Measurements from ENCODE around the gene TMEM225B. TPM values are rescaled to one million over a fixed set of nuclear protein-coding genes. Genes with fewer than 3 reads are reported as not detected.

TMEM225B gene
- total and polyA plus RNA-seq, 4 donors, result 0.10 to 0.28 (median 0.17) TPM; not detected in 1

DNA sequence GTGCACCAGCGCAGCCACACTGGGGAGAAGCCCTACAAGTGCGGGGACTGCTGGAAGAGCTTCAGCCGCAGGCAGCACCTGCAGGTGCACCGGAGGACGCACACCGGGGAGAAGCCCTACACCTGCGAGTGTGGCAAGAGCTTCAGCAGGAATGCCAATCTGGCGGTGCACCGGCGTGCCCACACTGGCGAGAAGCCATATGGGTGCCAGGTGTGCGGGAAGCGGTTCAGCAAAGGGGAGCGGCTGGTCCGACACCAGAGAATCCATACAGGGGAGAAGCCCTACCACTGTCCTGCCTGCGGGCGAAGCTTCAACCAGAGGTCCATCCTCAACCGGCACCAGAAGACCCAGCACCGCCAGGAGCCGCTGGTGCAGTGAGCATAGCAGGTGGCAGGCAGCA lies 31.6 kb downstream of the TMEM225B start:
- no peak overlapping the region for H3K27ac ChIP-seq (ENCODE audit: low read depth in 1 of 2, low read length in 2 of 2)
- no peak overlapping the region for H3K4me3 ChIP-seq (ENCODE audit: low read depth in 1 of 3, low read length in 3 of 3)
- H3K9me3 ChIP-seq (ENCODE audit: control insufficient read depth in 4 of 4, low read length in 3 of 4), result no peaks in the 10 kb centered on the region
- H3K9ac ChIP-seq (ENCODE audit: low read depth in 1 of 2, low read length in 2 of 2), result no peak overlapping the region
- TF ChIP-seq, protein P1, sequence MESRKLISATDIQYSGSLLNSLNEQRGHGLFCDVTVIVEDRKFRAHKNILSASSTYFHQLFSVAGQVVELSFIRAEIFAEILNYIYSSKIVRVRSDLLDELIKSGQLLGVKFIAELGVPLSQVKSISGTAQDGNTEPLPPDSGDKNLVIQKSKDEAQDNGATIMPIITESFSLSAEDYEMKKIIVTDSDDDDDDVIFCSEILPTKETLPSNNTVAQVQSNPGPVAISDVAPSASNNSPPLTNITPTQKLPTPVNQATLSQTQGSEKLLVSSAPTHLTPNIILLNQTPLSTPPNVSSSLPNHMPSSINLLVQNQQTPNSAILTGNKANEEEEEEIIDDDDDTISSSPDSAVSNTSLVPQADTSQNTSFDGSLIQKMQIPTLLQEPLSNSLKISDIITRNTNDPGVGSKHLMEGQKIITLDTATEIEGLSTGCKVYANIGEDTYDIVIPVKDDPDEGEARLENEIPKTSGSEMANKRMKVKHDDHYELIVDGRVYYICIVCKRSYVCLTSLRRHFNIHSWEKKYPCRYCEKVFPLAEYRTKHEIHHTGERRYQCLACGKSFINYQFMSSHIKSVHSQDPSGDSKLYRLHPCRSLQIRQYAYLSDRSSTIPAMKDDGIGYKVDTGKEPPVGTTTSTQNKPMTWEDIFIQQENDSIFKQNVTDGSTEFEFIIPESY (IDR thresholded peaks at IDR 0.05), result no peak
- TF ChIP-seq, protein P2, sequence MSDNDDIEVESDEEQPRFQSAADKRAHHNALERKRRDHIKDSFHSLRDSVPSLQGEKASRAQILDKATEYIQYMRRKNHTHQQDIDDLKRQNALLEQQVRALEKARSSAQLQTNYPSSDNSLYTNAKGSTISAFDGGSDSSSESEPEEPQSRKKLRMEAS (IDR thresholded peaks at IDR 0.05), result no peak
- TF ChIP-seq FOXA2 (IDR thresholded peaks at IDR 0.05) (no peak), NR2F2 (IDR thresholded peaks at IDR 0.05) (no peak), HNF4A (conservative IDR thresholded peaks at IDR 0.05) (no peak), RXRA (IDR thresholded peaks at IDR 0.05) (no peak)
- TF ChIP-seq, protein P3, sequence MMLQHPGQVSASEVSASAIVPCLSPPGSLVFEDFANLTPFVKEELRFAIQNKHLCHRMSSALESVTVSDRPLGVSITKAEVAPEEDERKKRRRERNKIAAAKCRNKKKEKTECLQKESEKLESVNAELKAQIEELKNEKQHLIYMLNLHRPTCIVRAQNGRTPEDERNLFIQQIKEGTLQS (IDR thresholded peaks at IDR 0.05), result no peak
- H3K36me3 ChIP-seq (ENCODE audit: control insufficient read depth in 4 of 4, insufficient read depth in 3 of 4, low read depth in 1 of 4, low read length in 3 of 4), result peaks cover 10 to 67% (median 54%) of the 10 kb centered on the region in 4 donors
- 97% methylated on average over 20 of the region's 20 CpGs for WGBS
- peaks cover 0 to 2% (median 0%) of the 10 kb centered on the region in 4 donors for H3K4me1 ChIP-seq (ENCODE audit: control insufficient read depth in 4 of 4, insufficient read depth in 4 of 4, low read length in 3 of 4)
- H3K27me3 ChIP-seq (ENCODE audit: control insufficient read depth in 4 of 4, insufficient read depth in 4 of 4, low read length in 3 of 4), result no peaks in the 10 kb centered on the region
- DNase-seq (ENCODE audit: low spot score), result no peak

DNA sequence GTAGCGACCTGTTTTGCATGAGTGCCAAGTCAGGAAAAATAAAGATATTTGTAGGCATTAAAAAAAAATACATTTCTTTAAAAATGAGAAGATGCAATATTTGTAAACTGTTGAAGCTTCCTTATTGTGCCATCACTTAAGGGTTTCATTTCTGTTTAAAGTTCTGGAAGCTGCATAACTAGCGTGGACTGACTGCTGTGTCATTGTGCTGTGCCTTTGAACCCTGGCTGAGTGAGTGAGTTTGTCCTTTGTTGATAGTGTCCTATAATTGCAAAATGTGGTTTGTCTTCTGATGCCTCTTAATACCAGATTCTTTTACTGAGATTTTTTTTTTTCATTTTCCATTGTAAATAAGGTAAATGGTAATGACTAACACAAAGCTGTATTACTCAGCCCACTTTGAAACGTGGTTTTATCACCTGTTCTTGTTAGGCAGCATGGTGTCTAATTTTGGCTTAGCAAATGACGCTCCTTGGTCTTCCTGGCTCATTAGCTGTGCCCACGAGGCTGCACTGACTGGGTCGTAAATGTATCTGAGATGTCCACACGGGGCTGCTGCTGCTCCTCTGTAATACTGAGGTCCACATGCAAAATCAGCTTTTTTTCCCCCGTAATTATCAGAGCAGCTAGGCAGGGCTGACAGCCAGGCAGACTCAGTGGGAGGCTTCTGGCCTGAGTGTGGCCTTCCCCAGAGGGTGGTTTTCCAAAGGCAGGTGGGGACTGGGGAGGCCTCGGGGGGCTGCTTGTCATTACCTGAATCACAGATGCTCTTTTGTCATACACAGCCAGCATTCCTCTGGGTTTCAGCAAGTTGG lies 33.4 kb downstream of the TMEM225B start:
- peaks cover 7 to 48% (median 35%) of the 10 kb centered on the region in 4 donors for H3K36me3 ChIP-seq (ENCODE audit: control insufficient read depth in 4 of 4, insufficient read depth in 3 of 4, low read depth in 1 of 4, low read length in 3 of 4)

More for the DNA sequence above, 33.4 kb downstream of the TMEM225B start:
- H3K27me3 ChIP-seq (ENCODE audit: control insufficient read depth in 4 of 4, insufficient read depth in 4 of 4, low read length in 3 of 4), result no peaks in the 10 kb centered on the region
- no peak overlapping the region for H3K9ac ChIP-seq (ENCODE audit: low read depth in 1 of 2, low read length in 2 of 2)
- no peak overlapping the region for H3K27ac ChIP-seq (ENCODE audit: low read depth in 1 of 2, low read length in 2 of 2)
- H3K9me3 ChIP-seq (ENCODE audit: control insufficient read depth in 4 of 4, low read length in 3 of 4), result no peaks in the 10 kb centered on the region
- peak in 1 of 2 donors; percentile 12 for TF ChIP-seq HNF4A (conservative IDR thresholded peaks at IDR 0.05)
- TF ChIP-seq, protein P1 (IDR thresholded peaks at IDR 0.05), result no peak
- peak; percentile 13 for TF ChIP-seq CTCF (IDR thresholded peaks at IDR 0.05; ENCODE audit: low read depth, low read length, missing input control)
- peak in 1 of 2 donors; percentile 67 for TF ChIP-seq RAD21 (IDR thresholded peaks at IDR 0.05)
- peak in 1 of 2 donors; percentile 46 for TF ChIP-seq RXRA (IDR thresholded peaks at IDR 0.05)
- TF ChIP-seq FOXA1 (IDR thresholded peaks at IDR 0.05), result no peak
- no peak for TF ChIP-seq REST (IDR thresholded peaks at IDR 0.05)
- H3K4me3 ChIP-seq (ENCODE audit: low read depth in 1 of 3, low read length in 3 of 3), result no peak overlapping the region
- H3K4me1 ChIP-seq (ENCODE audit: control insufficient read depth in 4 of 4, insufficient read depth in 4 of 4, low read length in 3 of 4), result peaks cover 0 to 2% (median 0%) of the 10 kb centered on the region in 4 donors
- no peak for DNase-seq (ENCODE audit: low spot score)
- WGBS, result 59% methylated on average over 9 of the region's 9 CpGs
